GM15510 (cell line): ENCODE measurements around the gene FBXW11.

ENCODE experiments used
- POLR2A ChIP-seq: IDR thresholded peaks from 3 replicates; pipeline ENCODE4 v1.6.1; 2011; ENCODE audit warnings: borderline replicate concordance; ENCODE audit not compliant: insufficient read length; ENCODE audit errors: extremely low read depth

The FBXW11 gene

DNA sequence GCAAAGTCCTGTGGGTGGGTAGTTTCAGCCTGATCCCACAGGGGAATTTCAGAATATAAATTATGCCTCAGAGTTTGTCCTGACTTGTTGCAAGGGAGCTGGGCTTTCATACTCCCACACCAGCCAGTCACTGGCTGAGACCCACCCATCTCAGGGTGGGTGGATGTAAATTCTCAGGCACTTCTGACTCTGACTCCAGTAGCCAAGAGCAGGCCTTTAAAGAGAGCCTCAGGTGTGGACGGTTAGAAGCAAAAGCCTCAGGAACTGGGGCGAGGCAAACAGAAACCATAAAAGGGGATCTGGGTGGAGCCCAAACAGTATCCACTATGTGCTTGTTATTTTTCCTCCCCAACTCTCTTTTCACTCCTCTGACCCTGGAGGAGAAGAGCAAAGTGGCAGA, 28.6 kb upstream of the FBXW11 start:
- no peak for TF ChIP-seq POLR2A

DNA sequence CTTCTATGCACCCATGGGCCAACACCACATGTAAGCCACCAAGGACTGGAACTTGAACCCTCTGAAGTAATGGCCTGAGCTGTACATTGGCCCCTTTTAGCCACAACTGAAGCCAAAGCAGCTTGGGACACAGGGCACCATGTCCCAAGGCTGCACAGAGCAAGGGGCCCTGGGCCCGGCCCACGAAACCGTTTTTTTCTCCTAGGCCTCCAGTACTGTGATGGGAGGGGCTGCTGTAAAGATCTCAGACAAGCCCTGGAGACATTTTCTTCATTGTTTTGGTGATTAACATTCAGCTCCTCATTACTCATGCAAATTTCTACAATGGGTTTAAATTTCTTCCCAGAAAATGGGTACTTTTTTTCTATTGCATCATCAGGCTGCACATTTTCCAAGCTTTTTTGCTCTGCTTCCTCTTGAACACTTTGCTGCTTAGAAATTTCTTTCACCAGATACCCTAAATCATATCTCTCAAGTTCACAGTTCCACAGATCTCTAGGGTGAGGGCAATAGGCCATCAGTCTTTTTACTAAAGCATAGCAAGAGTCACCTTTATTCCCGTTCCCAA, 25.5 kb upstream of the FBXW11 start:
- TF ChIP-seq POLR2A, result no peak

DNA sequence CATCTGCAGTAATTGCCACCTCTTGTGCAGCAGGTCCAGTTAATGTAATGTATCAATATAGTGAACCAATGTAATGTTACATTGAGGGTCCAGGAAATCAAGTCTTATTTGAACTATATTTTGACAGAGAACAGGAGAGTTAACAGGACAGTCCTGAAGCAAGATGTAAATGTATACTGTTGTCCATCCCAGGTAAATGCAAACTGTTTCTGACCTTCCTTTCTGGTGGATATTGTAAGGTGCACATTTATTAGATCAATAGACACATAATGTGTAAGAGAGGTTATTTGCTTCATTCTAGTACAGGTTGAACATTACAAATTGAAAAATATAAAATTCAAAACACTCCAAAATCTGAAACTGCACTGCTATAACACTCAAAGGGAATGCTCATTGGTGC, 23.4 kb upstream of the FBXW11 start:
- TF ChIP-seq POLR2A, result no peak

DNA sequence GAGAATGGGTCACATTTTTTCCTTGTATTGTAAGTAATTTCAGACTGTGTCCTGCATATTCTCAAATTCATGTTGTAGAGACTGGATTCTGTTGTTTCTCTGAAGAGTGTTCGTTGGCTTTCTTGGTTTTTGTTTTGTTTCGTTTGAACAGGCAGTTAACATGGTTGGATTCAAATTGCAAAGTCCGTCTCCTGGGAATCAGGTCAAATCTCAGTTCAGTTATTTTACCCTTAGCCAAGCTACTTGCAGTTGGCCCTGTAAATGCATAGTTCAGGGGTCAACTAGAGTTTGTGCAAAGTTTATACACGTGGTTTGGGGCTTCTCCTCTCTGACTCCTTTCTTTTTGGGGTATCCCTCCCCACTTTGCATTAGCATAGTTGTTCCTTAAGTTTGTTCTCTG, 21.7 kb upstream of the FBXW11 start:
- no peak for TF ChIP-seq POLR2A

DNA sequence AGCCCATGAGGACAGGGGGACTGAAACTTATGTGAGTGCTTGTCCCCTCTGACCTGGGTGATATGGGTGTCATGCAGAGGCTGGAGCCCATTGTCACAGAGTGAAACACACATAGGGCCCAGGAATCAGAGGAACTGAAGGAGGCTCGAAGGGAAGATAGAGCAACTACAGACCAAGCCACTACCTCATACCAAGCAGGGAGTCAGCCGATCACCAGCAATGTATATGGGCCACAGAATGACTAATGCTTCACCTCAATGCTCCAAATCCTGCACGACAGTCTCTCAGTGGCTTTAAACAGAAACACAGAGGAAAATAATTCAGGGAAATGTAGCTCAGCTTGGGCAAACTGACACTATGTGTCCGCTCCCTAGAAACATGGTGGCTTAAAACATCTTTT, 8.9 kb upstream of the FBXW11 start:
- TF ChIP-seq POLR2A, result no peak

DNA sequence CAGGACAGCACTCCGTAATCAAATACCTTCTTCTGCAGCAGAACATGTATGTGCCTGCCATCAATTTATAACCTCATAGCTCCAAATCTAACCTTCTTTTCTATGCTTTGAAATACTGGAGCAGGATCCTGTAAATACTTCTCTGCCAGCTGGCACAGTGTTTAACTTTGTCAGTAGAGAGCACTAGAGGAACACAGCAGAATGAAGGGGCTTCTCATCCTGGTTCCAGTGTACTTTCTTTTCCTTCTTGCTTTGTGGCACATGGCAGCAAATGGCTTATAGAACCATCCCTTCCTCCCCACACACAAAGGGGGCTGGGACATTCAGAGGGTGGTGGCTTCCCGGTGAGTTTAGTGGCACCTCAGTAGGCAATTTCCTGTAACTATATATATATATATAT, 3.8 kb upstream of the FBXW11 start:
- no peak for TF ChIP-seq POLR2A

DNA sequence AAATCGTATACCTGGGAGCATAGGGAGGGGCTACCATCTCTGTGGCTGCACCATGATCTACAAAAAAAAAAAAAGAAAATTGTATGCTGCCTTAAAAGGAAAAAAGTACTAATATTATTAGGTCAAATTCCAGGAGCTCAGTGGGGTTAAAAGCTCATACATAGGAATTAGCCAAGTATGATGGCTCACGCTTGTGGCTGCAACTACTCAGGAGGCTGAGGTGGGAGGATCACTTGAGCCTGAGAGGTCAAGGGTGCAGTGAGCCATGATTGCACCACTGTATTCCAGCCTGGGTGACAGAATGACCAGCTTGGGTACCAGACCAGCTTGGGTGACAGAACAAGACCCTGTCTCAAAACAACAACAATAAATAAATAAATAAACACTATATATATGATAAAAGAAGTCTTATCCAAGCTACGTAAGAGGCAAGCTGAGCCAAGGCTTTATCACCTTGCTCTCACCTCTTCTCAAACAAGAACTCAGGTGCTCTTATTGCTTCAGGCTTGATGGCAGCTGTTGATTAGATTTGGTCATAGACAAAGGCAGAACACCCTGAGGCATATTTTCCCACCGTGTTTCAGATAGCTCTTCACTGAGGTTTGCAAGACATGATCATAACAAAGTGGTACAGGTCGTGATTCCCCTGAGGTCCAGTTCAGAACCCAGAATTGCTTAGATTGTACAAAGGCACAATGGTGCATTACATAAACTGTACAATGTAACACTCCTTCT, 3.3 kb upstream of the FBXW11 start:
- no peak for TF ChIP-seq POLR2A

DNA sequence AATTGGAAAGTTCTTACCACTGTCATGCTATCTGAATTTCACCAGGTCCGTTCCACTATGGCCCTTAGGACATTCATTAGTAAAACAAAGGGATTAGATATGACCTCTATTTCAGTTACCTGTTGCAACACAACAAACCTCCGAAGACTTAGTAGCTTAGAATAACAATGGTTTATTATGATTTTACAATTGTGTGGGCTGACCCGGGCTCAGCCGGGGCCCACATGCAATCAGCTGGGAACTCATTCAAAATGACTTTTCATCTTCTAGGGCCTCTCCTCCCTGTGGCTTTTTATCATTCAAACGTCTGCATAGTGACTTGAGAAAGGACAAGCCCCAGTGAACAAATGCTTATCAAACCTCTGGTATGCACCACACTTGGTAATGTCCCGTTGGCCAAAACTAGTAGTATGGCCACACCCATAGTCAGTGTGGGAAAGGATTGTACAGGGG, 2.3 kb upstream of the FBXW11 start:
- no peak for TF ChIP-seq POLR2A

DNA sequence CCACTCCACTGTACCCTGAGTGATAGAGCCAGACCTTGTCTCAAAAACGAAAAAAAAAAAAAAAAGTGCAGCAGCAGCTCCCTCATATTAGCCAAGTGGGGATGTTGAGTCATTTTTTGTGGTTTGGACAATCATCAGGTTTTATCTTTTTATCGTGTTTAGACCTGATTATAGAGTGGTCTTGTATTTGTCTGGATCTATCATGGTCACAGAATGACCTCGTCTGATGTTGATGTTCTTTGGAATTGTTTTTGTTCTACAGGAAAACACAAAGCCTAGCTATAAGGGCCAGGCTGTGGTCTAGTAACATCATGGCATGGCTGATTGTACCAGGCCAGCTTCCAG, 1.6 kb upstream of the FBXW11 start:
- TF ChIP-seq POLR2A, result no peak

DNA sequence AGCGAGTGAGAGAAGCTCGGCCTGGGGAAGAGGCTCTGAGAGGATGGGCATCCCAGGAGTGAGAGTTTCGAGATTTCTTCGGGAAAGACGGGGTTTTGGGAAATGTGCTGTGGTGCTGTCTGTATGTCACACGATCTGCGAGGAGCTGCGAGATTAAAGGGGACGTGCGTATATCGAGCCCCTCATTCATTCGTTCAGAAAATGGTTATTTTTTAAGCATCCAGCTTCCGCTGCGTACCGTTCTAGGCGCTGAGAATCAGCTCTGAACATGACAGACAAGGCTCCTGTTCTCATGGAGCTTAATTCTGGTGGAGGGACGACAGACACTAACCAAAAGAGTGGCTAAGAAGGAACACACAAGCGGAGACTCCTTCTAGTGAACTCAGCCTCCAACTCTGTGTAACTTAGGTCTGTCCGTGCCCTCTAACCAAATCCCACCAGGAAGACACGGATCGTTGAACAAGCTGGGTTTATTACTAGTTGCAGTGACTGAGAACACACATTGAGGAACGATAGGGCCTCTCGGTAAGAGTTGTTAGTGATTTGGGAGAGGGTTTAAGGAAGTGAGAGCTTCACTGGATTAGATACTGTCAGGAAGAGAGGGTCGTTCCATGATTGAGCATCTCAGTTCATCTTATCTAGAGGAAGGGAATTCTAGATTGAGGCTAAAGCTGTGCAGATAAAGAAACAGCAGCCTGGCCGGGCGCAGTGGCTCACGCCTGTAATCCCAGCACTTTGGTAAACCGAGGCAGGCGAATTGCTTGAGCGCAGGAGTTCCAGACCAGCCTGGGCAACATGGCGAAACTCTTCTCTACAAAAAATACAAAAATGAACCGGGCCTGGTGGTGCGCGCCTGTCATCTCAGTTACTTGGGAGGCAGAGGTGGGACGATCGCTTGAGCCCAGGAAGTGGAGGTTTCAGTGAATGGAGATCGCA, 1.0 kb upstream of the FBXW11 start:
- TF ChIP-seq POLR2A, result no peak

DNA sequence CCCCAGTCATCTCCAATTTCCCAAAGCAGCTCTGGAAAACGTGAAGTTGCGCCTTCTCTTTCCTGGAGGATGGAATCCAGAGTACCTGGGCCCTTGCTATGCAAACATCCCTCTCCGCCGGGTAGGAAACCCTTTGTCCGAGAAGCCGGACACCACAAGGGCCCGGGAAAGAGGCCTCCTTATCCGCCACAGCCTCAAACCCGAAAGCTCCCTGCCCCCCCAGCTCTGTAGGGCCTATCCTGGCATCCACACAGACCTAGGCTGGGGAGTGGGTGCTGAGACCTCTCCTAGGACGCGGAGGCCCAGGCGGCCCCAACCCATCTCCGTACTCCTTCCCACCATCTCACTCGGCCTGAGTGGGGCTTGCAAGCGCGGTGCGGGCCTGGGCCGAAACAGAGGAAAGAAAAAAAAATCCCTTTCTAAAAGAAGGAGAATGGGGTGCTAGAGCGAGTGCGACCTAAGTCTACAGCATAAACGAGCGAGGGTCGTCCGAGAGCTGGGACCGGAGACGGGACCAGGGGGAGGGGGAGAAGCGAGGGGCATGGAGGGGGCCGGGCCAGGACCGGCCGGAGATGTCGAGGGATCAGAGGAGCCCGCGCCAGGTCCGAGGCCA, 624 bp downstream of the FBXW11 start:
- TF ChIP-seq POLR2A, result no peak

DNA sequence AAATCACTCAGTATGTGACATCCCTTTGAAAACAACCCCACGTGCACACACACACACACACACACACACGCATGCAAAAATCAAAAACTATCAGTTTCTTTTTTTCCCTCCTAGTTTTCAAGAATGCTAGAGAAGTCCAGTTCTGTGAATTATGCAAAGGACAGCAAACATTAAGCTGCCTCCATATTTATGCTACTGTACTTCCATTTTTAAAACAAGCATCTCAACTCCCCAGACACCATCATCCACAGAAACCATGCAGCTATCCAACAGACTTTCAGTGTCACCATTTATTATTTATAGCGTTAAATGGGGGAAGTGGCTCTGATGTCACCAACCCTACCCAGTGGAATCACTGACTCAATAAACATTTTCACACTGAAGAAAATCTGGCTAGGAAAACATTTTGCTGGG, 1.6 kb downstream of the FBXW11 start:
- TF ChIP-seq POLR2A, result no peak

DNA sequence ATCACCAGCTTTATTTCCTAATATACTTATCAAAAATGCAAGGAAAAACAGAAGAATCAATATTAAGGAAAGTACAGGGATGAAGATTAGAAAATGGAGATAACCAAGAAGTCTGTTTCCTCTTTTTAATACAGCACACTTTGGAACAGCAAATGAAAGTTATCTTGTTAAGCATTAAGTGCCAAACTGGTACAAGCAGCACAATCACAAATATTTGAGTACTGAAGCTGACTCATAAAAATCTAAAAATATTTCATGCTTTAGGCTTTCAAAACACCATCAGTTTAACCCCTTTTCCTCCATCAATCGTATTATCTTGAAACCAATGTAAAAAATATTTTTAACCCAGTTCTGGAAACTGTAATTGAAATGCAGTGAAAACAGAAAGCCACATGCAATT, 2.7 kb downstream of the FBXW11 start:
- no peak for TF ChIP-seq POLR2A

DNA sequence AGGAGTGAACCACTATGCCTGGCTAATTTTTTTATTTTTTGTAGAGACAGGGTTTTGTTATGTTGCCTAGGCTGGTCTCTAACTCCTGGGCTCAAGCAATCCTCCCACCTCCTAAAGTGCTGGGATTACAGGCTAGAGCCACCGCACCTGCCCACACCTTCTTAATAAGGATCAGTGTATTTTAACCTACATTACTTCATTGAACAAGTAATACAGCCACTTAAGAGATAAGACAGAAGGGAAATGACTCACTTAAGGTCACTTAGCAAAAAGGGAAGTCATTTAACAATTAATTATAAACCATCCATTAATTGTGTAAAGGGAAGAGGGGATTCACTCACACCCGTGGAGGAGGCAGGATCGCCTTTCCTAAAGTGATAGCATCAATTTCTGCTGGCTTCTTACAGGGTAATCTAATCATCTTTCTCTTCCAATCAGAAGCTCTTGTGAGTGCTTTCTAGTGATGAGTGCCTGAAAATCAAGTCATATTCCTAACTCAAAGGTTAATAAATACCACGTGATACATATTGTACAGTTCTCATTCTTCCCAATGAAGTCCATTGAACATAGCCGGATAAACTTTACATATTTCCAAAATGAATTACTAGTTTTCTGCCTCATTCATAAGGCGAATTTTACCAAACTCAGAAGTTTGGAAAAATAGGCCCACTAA, 3.5 kb downstream of the FBXW11 start:
- no peak for TF ChIP-seq POLR2A
